Superior temporal gyrus (tissue), 1 donor: ENCODE results near the gene CDX2.
A peak's percentile ranks its signal among the peaks of the same experiment; 100 is the strongest.
"Not testable (repeated sequence)": the region's sequence is repeated elsewhere in the genome, so short reads cannot be mapped to it uniquely, and the experiment has no call there.

Experiments
- DNase-seq: peaks from one replicate; pipeline ENCODE4 v3.0.0-alpha.2; 2016; ENCODE audit errors: extremely low spot score

Gene CDX2, protein sequence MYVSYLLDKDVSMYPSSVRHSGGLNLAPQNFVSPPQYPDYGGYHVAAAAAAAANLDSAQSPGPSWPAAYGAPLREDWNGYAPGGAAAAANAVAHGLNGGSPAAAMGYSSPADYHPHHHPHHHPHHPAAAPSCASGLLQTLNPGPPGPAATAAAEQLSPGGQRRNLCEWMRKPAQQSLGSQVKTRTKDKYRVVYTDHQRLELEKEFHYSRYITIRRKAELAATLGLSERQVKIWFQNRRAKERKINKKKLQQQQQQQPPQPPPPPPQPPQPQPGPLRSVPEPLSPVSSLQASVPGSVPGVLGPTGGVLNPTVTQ

DNA sequence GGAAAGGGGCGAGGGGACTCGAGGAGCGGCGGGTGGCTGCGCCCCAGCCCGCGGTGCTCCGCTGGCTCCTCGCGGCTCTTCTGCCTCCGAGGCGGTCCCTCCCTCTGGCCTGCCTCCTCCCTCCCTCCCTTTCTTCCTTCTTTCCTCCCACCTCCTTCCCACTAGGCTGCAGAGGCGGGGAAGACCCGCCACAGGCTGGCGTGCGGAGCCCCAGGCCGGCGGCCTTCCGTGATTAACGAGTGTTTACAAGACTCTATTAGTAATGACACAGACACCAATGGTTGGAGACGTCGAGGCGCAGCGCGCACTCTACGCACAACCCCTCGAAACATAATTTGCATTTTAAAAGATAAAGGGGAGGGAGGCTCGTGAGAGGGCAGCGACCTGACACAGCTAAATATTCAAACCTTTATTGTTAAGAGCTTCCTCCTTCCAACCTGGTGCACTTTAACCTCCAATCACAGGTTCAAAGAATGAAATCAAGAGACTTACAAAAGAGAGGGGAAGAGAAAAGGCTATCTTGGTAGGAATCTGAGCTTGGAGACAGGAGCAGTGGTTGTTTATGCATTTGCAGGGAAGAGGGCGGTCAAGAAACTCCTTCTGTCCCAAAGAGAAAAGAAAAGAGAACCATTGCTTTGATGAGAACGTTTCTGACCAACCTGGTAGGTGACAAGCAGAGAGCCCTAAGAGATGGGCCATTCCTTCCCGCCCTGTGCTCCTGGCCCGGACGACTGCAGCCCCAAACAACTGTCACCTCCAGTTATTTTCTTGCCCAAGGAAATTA lies at the start of gene CDX2:
CDX2 (minus strand) TSS at position 234 of the 784 bp plus-strand sequence. CDS start 309 bp downstream, outside the sequence.
- DNase-seq, result no peak

DNA sequence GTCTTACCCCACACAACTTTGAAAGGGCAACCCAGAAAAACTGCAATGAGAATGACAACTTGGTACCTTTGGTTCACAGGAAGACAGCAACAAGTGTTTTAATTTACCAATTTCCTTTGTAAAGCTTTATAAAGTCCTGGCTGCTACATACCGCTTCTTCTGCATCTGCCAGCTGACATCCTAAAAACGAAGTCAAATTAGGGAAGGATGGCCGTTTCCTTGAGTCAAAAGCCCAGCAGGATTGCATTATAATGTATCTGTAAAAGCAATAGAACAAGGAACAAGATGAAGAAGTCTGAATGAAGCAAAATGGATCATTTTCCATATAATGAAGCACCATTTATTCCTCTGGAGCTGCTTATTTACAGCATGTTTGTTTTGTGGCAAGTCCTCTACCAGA lies 45.2 kb upstream of the CDX2 start:
- no peak for DNase-seq

- DNase-seq, result no peak
Observed at GRCh38 chr13:28013482-28013881, 44.4 kb upstream of the CDX2 start.

GRCh38 chr13:28012896-28013295 lies 43.8 kb upstream of the CDX2 start:
- DNase-seq, result no peak

GRCh38 chr13:28012383-28012782 lies 43.3 kb upstream of the CDX2 start:
- no peak for DNase-seq

DNA sequence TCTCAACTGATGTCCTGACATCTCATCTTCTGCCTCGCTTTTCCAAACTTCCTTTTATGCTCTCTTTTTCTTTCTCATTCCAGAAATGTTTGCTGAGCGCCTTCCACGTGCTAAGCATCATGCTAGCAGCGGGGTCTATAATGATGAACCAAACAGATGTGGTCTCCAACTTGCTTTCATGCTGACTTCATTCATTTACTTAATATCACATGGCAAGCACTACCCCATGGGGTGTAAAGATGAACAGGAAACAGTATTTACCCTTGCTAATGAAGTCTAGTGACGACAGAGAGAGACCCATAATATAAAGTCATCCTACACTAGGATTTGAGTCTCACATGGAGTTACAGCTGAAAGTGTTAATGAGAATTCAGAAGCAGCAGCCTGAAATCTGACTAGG lies 40.9 kb upstream of the CDX2 start:
- DNase-seq, result no peak

DNA sequence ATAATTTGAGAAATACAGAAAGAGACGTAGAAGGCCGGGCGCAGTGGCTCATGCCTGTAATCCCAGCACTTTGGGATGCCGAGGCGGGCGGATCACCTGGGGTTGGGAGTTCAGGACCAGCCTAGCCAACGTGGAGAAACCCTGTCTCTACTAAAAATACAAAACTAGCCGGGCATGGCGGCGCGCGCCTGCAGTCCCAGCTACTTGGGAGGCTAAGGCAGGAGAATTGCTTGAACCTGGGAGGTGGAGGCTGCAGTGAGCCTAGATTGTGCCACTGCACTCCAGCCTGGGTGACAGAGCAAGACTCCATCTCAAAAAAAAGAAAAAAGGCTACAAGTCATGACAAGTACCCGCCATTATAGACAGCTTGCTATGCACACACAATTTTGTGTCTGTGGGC lies 35.9 kb upstream of the CDX2 start:
- not testable (repeated sequence) for DNase-seq

DNA sequence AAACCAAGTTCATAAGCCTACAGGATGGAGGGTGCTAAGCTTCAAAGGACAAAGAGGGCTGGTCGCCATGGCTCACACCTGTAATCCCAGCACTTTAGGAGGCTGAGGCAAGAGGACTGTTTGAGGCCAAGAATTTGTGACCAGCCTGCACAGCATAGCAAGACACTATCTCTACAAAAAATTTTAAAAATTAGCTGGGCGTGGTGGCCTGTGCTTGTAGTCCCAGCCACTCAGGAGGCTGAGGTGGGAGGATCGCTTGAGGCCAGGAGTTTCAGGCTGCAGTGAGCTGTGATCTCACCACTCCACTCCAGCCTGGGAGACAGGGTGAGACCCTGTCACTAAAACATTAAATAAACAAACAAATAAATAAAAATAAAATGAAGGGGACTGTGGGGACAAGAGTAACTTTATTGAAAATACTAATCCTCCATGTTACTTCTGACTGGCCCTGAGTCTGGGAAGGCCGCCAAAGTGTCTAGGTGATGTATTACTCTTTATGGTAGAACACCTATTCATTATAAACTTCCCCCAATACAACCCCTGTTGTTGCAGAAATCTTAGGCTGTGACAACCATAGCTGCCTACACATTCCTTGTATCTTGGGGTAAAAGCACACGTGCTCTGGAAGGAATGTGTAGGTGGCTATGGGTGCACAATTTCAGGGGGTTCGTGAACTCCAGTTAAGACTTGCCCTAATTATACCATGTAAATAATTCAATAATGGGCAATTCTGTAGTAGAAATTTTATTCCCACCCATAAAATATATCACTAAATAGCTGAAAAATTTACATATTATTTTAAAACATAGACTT lies 34.0 kb upstream of the CDX2 start:
- no peak for DNase-seq

- DNase-seq, result no peak
Observed at GRCh38 chr13:28001837-28002473, 32.8 kb upstream of the CDX2 start.

DNA sequence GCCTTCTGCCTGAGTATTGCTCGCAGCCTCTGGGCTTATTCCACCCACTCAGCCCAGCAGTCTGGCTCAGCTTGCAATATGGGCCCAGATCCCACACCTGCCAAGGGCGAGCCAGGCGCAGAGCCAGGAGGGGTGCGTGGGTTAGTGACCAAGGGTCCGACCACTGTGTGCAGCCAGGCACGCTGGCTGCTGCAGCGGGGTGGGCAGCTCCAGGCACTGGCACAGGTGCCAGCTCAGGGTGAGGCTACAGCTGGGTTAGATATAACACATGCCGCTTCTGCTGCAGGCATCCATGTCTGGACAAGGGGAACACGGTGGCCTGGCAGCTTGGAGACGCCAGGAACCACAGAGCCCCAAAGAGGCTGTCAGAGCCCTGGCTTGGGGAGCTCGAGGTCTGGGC lies 31.9 kb upstream of the CDX2 start:
- DNase-seq, result no peak

GRCh38 chr13:28000567-28000966 lies 31.5 kb upstream of the CDX2 start:
- DNase-seq, result no peak

DNA sequence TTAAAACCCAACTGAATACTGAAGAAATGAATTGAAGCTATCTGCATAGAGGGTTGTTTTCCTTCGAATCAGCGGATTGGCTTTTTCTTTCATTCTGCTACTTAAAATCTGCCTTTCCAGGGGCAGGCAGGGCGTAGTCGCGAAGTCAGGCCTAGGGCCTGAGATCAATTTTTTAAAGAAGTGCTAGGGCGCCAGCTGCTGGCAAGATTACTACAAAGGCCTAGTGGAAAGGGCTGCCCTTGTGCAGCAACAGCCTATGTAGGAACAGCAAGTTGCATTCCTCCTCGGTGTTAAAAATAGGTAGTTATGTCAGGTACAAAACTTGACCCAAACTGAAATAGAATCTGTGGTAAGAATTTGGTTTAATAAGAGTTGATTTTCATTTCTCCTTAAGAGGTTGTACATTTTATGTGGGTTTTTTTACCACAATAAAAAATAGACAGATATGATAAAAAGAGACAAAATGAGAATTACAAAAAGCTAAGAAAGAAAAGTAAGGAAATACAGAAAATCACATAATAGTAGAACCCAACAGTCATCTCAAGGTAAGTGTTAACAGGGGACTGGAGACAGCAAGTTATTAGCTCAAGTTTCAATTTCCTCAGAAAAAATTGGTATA lies 28.9 kb upstream of the CDX2 start:
- DNase-seq, result peak; percentile 22

DNA sequence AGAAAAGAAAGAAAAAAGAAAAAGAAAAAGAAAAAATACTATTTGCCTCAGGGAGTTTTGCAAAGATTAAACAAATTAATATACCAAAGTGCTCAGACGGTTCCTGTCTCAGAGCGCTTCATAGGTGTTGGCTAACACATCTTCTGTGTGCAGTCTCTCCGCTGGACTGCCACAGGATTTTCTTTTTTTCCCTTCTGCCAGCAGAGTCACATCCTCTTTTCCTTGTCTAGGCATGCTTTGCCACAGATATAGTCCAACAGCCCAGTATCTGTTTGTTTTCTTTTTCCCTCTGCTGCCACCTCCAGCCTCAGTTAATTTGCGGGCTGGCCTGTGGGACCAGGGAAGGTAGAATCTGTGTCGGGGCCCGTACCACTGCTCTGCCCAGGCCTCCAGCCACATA lies 22.8 kb upstream of the CDX2 start:
- DNase-seq, result no peak

DNA sequence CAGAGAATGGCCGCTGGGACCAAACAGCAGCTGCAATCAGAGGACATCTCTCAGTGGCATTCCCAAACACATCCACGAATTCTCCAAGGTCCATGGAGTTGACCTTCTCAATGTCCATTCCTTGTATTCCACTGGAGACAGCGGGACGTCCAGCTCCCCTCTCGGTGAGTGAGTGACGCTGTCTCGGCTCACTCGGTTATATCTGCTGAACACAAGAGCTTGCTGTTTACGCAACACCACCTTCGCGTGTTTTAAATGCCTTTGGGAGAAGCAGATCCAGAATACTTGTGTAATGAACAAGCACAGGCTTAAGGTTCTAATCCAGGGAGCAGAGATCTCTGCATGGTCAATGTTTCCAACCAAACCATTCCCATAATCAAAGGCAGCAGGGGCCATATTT lies 19.4 kb upstream of the CDX2 start, which contains the start of gene URAD:
URAD (minus strand) TSS at position 174 of the 400 bp plus-strand sequence; CDS start at position 118, 56 bp downstream.
- DNase-seq, result no peak

GRCh38 chr13:27985600-27985999 lies 16.5 kb upstream of the CDX2 start:
- no peak for DNase-seq

DNA sequence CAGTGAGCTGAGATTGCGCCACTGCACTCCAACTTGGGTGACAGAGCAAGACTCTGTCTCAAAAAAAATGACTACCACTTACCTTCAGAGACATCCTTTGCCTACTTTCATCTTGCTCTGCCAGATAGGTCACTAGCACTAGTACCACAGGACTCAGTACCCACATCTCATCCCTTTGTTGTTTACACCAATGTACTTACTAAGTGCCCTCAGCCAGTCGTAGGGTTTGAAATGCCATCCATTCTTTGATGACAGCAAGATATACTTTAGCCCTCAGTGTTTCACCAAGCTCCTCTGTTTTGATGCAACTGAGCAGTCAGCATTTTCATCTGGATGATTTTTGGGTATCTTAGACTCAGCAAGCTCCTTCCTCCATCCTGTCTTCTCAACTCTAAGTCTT lies 13.2 kb upstream of the CDX2 start:
- no peak for DNase-seq

DNA sequence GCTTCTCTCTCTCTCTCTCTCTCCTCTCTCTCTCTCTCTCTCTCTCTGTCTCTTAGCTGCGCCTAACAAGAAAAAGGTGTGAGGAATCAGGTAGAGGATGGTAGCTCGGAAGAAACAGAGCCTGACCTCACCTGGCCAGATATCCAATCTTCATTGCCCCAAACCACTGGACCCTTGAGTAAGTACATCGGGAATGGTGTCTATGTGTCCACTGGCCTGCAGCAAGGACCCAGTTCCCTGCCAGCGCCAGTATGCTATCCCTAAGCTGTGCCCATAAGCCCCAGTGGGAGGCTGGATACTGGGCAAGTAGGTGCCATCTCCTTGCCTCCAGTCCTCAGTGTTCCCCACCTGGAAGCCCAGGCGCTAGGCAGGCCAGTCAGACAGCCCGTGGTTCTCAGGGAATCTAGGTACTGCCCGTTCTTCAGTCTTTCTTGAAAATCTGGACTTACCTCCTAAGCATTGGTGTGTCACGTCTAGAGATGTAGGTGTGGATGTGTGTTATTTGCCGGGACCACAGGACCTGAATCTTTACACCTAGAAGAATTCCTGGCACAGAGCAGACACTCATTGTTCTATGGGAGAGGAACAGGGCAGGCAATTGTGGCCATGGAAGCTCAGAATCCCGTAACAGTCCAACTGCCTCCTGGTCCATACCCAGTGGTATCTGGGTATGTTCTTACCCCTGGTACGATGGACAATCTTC lies 12.0 kb upstream of the CDX2 start:
- no peak for DNase-seq

- no peak for DNase-seq
Observed at GRCh38 chr13:27980280-27980998, 11.3 kb upstream of the CDX2 start.

DNA sequence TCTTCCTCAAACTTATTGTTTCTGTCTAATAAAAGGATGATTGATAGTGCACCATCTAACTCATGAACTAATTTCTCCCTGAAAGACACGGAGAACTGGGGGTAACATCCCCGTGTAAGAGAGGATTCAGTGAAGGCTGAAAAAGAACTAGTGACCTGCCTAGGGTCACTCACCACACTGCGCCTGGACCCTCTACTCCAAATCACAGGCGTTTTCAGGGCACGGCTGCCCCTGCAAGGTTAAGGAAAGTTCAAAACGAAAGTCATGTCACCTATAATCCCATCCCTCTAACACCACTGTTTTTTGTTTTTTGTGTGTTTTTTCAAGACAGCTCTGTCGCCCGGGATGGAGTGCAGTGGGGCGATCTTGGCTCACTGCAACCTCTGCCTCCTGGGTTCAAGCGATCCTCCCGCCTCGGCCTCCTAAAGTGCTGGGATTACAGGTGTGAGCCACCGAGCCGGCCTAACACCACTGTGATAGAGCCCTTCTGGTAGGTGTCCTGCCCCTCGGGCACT lies 10.7 kb upstream of the CDX2 start:
- no peak for DNase-seq
